ENCODE results near the gene C1QTNF1. TPM values are rescaled to one million over a fixed set of nuclear protein-coding genes. Genes with fewer than 3 reads are reported as not detected.

The C1QTNF1 gene
- total RNA-seq = 0.78 TPM

GRCh38 chr17:79023886-79024771, at the start of gene C1QTNF1:
Gene C1QTNF1, plus strand, starts transcription at chr17:79024169. Its CDS starts 19,800 bp downstream, at chr17:79043969.
- no peak for DNase-seq

DNA sequence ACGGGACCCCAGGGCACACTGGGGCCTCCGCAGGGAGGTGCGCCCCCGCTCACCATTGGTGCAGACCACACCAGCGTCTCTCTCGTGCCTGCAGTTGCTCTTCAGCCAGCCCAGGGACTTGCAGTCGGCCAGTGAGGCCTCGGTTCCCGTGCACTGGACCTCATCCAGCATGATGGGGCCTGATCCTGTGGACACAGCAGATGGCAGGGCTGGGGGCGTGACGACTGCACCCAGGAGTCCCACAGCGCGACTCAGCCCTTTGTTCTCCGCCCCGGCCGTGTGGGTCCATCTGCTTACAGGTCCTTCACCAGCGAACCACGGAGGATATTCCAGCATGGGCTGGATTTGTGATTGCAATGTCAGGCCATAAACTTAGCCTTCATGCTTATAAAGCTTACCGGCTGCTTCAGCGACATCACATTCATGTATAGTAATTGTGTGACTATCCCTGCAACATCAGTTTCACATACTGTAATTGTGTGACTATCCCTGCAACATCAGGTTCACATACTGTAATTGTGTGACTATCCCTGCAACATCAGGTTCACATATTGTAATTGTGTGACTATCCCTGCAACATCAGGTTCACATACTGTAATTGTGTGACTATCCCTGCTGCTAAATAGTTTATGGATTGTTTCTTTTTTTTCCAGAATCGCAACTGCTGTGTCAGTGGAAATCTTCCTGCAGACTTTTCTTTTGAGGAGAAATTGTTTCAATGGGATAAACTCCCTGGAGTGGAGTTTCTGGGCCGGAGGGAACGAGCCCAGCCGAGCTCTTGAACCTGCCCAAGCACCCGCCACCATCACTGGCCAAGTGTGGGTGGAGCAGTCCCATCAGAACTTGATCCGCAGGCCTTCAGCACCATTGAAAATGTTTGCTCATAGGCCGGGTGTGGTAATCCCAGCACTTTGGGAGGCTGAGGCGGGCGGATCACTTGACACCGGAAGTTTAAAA, 49.1 kb upstream of the C1QTNF1 start:
- DNase-seq = no peak

- DNase-seq = no peak
Measured at GRCh38 chr17:78976907-78977680, 46.9 kb upstream of the C1QTNF1 start.

- no peak for DNase-seq
Measured at GRCh38 chr17:78977681-78977943, 46.4 kb upstream of the C1QTNF1 start.

DNA sequence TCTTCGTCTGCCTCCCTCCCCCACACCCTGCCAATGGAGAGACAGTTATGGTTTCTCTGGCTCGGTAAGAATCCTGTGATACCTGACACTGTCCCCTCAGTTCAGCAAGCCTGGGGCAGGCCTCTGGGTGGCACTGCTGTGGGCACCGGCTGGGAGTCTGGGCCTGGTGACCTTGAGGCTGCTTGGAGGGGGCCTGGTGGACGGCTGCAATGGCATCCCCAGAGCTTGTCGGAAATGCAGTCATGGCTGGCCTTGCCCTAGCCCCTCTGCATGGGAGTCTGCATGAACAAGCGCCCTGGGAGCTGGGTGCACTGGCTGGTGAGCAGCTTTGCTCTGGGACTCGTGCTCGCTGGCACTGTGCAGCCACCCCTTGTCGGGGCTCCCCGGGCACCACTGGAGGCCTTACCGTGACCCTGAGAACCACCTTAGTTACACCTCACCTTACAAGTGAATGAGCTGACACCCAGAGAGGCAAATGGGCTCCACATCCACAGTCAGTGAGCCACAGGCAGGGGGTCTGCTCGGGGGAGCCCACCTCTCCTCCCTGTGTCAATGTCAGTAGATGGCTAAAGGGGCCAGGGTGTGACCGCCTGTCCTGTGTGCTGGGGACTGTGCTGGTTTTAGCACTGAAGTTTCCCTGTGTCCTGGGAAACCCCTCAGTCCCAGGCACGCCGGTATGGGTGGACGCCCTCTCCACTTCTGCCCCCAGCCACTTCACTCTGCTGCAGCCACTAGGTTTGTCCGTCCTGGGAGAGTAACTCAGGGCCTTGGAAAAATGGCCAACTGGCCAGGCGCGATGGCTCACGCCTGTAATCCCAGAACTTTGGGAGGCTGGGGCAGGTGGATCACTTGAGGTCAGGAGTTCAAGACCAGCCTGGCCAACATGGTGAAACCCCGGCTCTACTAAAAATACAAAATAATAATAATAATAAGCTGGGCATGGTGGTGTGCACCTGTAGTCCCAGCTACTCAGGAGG, 45.7 kb upstream of the C1QTNF1 start:
- no peak for DNase-seq

DNA sequence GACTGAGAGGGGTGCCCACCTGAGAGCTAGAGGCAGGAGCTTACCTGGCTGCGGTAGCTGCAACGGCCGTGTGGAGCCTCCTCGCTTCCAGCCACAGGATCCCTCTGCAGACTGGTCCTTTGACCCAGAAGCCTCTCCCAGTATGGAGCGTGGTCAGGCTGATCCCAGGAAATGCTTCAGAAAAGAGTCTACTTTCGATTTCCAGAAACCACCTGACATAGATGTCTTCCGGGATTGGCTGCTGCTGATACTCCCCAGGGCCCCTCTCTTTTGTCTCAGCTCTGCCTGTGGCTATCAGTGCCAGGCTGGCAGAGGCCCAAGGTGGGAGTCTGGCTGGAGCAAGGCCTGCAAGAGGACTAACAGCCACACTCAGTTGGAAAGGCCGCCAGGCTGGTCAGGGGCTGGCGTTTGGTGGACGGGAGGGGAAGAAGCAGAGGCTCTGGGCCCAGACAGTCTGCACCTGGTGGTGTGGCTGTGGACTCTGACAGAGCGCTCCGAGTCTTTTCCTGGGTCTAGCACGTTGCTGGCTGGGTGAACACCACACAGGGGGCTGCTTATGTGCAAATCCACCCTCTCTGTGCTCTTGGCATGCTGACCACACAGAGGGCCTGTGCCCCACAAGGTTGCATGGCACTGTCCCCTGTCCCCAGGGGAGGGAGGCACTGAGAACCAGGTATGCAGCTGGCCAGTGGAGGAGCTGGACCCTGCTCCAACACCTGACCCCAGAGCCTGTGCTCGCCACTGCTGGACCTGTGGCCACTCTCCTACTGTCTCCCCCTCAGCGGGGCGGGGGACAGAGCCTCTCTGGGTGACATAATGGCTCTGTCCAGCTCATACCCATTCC, 44.0 kb upstream of the C1QTNF1 start, which contains the start of gene LGALS3BP:
Gene LGALS3BP, minus strand, starts transcription at position 144 of the 844 bp plus-strand sequence. CDS start 2,732 bp downstream, outside the sequence.
- peak; percentile 62 for DNase-seq

GRCh38 chr17:78980624-78980972, 43.4 kb upstream of the C1QTNF1 start:
- no peak for DNase-seq

DNA sequence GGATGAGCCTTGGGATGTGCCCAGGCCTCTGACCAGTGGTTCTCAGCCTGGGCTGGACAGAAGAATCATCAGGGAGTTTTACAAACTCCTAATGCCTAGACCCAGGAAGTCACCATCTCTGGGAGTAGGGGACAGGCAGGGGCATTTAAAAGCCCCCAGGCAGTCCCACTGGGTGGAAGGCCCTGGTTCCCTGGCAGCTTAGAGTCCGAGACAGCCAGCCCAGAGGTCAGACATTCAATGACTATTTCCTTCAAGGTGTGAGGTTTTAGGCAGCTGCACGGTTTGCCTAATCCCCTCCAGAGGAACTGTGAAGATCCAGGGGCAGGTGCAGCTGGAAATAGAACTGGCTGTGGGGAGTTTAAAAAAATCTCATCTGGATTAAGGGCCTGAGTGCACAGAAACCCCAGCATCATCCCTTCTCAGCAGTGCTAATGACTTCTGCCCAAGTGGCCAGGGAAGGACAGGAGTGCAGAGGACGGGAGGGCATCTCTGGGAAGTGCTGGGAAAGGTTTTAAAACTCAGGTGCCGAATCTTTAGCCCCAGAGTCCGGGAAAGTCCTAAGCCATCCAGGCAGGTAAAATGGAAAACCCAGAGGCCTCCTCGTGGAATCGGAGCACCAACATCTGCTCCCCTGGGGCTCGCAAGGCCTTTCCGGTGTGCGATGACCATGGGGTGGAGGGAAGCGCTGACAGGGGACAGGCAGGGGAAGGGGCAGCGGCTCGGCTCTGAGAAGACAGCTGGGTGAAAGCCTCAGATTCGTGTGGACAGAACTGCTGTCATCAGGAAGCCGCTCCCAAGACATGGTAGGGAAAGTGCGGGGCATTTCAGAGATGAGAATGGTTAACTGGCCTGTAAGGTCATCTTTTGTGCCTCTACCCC, 42.7 kb upstream of the C1QTNF1 start:
- no peak for DNase-seq

GRCh38 chr17:78985395-78985794, 38.6 kb upstream of the C1QTNF1 start:
- no peak for DNase-seq

- no peak for DNase-seq
Measured at GRCh38 chr17:78986048-78986648, 37.8 kb upstream of the C1QTNF1 start.

GRCh38 chr17:78986649-78987328, 37.2 kb upstream of the C1QTNF1 start:
- DNase-seq = no peak

- no peak for DNase-seq
Measured at GRCh38 chr17:78988152-78988551, 35.8 kb upstream of the C1QTNF1 start.

- DNase-seq = no peak
Measured at GRCh38 chr17:78990349-78991016, 33.5 kb upstream of the C1QTNF1 start.

DNA sequence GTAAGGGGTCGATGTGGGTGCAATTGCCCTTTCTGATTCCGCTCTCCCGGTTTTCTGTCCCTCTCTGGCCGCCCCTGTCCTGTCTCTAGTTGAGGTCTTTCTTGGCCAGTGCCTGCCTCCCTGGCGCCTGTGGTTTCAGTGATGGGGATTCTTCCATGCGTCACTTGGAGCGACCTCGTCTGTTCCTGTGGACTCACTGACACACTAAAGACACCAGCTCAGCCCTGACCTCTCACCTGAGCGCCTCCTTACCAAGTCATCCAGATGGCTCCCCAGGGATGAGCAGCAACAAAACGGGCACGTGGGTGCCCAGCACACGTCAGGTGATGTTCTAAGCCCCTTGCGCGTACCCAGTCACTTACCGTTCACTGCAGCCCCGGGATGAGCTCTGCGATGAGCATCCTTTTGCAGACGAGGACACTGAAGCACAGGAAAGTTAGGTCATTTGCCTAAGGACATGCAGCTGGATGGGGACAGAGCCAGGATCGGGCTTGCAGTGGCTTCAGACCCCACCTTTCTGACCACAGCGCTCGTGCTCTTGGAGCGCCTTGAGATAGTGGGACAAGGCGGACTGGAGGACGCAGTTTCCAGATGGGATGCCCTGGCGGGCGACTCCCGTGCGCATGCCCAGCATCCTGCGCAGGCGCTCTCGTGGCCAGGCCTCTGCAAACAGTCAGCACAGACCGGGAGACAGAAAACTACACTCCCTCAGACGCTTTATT, 32.8 kb upstream of the C1QTNF1 start:
- DNase-seq = no peak

DNA sequence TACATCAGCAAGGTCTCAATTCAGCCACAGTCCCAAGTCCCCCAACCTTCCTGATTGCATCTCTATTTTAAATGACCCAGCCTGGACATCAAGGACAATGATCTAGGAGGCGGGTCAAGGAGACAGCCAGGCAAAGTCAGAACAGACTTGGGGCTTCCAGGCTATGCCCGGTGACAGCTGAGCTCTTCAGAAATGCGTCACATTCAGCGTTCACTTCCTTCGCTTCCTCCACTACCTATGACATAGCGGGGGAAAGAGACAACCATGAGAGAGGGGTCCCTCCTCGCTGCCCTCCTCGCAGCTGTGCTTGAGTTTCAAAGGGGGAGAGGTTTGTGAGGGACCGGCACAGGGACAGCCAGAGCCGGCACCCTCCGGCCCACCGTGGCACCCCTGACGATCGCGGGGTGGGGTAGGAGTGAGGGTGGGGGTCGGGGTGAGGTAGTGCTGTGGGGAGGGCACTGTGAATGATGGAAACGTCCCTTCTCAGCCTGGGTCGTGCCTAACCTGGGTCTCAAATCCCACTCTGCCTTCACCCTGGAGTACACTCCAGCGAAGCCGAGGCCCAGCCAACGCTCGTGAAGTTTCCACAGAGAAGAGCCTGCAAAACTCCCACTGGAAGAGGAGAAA, 31.9 kb upstream of the C1QTNF1 start:
- DNase-seq = no peak

DNA sequence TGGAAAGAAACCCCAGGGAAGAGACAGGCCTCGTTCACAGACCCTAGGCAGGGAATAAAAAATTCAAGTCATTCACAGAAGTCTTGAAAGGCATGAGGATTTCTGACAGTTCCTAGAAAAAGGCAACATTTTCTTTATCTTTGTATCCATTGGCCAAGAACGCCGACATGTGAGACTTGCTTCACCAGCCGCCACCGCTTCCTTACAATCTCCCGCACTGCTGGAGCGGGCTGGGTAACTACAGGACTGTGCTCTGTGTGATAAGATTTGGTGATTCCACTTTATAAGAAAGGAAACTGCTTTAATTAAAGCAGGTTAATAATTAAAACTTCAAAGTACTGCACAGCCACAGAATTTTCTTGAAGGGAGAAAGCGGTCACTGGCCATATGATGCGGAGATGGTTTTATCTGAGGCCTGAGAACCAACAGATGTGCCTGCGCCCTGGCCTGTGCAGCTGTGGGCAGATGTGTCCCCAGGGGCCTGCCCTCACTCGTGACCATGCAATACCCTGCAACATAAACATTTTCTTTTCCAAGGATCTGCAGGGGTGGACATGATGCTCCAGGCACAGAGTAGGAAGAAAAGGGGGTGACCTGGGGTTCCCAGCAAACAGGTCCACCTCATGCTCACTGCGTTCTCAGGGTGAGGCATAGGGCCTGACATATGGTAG, 31.3 kb upstream of the C1QTNF1 start:
- DNase-seq = no peak

All from occipital lobe (tissue), 2 donors.